Measurements from ENCODE around the gene ARHGAP23.
"Not testable (repeated sequence)": the region's sequence is repeated elsewhere in the genome, so short reads cannot be mapped to it uniquely, and the experiment has no call there.

ARHGAP23 gene

DNA sequence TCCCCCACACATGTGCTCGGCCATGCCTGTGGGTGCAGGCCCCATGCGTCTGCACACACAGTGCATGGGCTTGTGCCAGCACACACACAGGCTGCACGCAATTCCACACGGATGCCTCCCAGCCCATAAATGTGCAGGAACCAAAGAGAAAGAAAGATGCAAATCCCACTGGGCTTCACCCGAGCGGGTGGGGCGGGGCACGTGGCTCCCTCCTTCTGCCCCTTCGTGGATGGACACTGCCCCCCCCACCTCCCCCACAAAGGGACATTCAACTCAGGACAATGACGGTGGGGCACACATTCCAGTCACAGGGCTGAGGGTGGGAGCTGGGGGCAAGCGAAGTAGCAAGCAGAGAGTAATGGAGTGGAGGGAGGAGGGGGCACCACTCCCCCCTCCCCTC is 102.6 kb downstream of the ARHGAP23 start:
- DNase-seq: not testable (repeated sequence)

- not testable (repeated sequence) for DNase-seq
Measured at GRCh38 chr17:38531761-38532160, 103.5 kb downstream of the ARHGAP23 start.

- DNase-seq: no peak
Measured at GRCh38 chr17:38532451-38532850, 104.2 kb downstream of the ARHGAP23 start.

DNA sequence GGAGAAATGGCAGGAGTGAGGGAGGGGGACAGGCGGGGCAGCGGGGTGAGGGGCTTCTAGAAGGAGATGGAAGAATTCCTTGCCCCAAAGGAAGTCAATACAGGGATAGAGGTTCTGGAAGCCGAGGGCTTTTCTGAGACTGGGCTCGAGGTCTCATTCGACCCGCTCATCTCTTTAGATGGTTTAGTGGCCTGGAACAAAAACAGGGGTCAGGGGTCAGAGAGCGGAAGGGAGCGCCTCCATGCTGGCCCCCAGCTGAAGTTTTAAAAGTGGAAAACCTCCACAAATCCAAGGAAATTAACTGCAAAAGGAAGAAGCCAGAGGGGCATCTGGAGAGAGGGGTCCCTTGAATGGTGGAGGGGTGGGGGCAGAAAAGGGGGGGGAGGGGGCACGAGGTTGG is 105.0 kb downstream of the ARHGAP23 start:
- DNase-seq: no peak

GRCh38 chr17:38533866-38534497 is 105.7 kb downstream of the ARHGAP23 start:
- DNase-seq: no peak

DNA sequence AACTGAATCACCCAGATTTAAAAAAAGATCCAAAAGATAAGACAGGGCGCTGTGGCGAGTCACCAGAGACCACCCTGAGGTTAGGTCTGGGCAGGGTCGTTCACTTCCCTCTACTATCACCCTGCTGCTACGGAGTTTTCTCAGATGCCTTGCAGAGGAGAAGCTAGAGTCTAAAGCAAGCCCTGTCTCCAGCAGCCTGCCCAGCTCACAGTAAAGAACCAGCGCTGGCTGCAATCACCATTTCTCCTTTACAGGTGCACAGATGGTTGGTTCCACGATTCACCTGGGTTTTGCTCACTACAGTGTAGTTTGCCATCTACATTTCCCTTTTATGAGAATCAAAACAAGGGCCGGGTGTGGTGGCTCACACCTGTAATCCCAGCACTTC is 106.2 kb downstream of the ARHGAP23 start:
- DNase-seq: no peak

GRCh38 chr17:38535886-38536285 is 107.6 kb downstream of the ARHGAP23 start:
- DNase-seq: no peak

DNA sequence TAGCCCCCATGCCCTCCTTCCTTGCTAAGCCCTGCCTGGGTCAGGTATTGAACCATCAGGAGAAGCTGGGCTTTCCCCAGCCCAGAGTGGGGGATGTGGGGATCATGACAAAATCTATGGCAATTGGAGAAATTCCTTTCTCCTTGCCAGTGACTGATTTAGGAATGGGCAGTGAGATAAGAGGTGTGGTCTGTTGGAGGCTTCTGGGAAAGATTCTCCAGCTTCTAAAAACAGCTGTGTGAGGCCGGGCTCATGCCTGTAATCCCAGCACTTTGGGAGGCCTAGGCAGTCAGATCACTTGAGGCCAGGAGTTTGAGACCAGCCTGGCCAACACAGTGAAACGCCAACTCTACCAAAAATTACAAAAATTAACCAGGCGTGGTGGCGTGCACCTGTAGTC is 108.4 kb downstream of the ARHGAP23 start:
- DNase-seq: no peak

DNA sequence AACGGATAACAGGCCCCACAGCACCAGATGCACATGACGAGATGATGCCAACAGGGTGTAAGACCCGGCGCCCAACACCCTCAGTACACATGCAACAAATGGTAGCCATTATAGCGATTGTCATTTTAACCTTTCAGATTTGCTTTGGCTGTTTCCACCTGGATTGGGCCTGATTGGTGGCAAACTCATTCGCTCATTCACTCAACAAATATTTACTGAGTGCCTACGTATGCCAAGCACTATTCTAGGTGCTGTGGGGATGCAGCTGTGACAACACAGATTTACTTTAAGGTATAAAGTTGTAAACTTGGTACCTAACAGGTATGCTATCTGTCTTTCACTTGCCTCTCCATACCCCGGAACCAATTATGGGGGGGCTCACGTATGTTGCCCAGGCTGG is 110.6 kb downstream of the ARHGAP23 start:
- DNase-seq: no peak

GRCh38 chr17:38539386-38539785 is 111.1 kb downstream of the ARHGAP23 start:
- DNase-seq: no peak

- no peak for DNase-seq
Measured at GRCh38 chr17:38540514-38541045, 112.3 kb downstream of the ARHGAP23 start.

GRCh38 chr17:38541281-38541680 is 113.0 kb downstream of the ARHGAP23 start:
- no peak for DNase-seq

DNA sequence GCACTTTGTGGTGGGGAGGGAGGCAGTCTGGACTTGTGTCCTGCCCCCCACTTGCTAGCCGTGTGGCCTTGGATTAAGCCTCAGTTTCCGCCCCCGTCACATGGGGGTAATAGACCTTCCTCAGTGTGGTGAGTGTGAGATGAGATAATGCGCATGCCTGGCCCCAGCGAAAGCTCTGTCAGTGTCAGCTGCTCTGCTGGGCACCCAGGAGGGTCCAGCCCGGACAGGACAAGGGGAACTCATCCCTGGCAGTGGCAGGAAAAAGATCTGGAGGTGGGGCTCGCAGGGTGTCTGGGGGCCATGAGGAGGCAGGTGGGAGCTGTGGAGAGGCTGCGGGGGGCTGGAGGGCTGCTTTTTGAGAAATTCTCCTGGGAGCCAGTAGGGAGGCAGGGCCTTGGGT is 114.0 kb downstream of the ARHGAP23 start:
- no peak for DNase-seq

- no peak for DNase-seq
Measured at GRCh38 chr17:38543403-38544174, 115.3 kb downstream of the ARHGAP23 start.

GRCh38 chr17:38544175-38544838 is 116.0 kb downstream of the ARHGAP23 start:
- DNase-seq: no peak

- DNase-seq: no peak
Measured at GRCh38 chr17:38544839-38545209, 116.6 kb downstream of the ARHGAP23 start.

GRCh38 chr17:38545531-38546225 is 117.4 kb downstream of the ARHGAP23 start:
- DNase-seq: no peak

DNA sequence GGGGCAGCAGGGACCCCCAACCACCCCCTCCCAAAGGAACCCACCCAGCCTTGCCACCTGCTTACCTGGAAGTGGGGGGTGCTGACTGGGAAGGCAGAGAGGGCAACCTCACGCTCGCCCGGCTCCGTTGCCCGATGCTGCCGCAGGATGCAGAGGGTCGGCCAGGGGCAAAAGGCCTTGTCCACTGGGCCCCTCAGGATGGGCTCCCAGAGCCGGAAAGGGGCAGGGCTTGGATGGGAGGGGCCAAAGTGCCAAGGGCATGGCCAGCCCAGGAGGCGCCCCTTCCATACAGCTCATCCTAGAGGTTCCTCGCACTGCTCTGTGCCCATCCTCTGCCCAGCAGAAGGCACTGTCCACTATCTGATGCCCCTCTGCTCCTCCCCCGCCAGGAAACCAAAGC is 118.1 kb downstream of the ARHGAP23 start:
- no peak for DNase-seq

- DNase-seq: no peak
Measured at GRCh38 chr17:38547444-38547843, 119.2 kb downstream of the ARHGAP23 start.

DNA sequence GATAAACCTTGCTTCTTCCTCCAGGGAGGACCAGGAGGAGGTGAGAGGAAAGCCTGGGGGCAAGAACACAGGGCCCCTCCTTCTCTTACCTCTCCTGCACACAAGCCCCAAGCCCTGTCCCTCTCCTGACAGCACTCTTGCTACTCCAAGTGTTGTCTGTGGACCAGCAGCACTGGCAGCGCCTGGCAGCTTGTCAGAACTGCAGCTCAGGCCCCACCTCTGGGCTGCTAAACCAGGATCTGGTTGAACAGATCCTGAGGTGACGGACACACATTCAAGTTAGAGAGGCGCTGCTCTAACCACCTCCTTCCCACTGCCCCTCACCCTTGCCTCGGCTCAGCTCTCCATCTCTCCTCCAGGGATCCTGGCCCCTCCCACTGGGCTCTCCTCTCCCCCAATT is 121.0 kb downstream of the ARHGAP23 start:
- DNase-seq: no peak

- no peak for DNase-seq
Measured at GRCh38 chr17:38550661-38551060, 122.4 kb downstream of the ARHGAP23 start.

DNA sequence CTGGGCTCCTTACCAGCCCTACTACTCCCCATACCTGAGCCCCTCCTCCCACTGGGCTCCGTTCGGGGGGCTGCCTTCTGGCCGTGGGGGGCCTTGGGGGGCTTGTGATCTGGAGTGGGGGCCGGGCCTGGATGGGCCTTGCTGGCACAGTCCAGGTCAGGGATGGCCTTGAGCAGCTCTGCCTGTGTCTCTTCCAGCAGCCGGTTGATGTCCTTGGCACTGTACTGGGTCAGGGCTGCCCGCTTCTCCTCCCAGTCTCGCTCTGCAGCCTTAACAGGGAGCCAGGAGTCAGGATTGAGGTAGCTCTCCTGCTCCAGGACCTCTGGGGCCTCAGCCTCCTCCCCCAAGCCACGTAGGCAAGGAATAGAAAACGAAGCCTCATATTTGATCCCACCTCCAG is 122.9 kb downstream of the ARHGAP23 start:
- no peak for DNase-seq

- DNase-seq: no peak
Measured at GRCh38 chr17:38552343-38552742, 124.1 kb downstream of the ARHGAP23 start.

Data from stimulated activated CD4-positive, alpha-beta T cell treated with anti-CD3 and anti-CD28 coated beads, Interleukin-2, amount 100 ng/mL, for 24 hours (primary cell).